SK-N-SH (cell line): ENCODE data around the gene ACIN1.
A peak's percentile ranks its signal among the peaks of the same experiment; 100 is the strongest.

Experiments used
- ELF1 ChIP-seq: IDR thresholded peaks from 2 replicates; pipeline ENCODE4 v1.4.0; 2012
- MEF2A ChIP-seq: IDR thresholded peaks from 2 replicates; pipeline ENCODE4 v1.4.0; 2012; ENCODE audit warnings: low read depth, borderline replicate concordance
- NRF1 ChIP-seq: IDR thresholded peaks from 2 replicates; pipeline ENCODE4 v1.6.1; 2012; ENCODE audit warnings: low read depth, mild to moderate bottlenecking, low read length
- POLR2AphosphoS5 ChIP-seq: IDR thresholded peaks from 2 replicates; pipeline ENCODE4 v1.6.1; 2012; ENCODE audit warnings: low read depth, low read length
- RCOR1 ChIP-seq: fragments of 150-350 bp; IDR thresholded peaks from 2 replicates; pipeline ENCODE4 v1.6.1; 2017; ENCODE audit warnings: antibody characterized with exemption, low read length
- SIN3A ChIP-seq: IDR thresholded peaks from 2 replicates; pipeline ENCODE4 v1.6.1; 2012; ENCODE audit warnings: low read depth, mild to moderate bottlenecking, low read length, moderate library complexity, borderline replicate concordance
- SMC3 ChIP-seq: IDR thresholded peaks from 2 replicates; pipeline ENCODE4 v1.6.1; 2012; ENCODE audit warnings: low read depth, low read length, improper control_type of control experiment
- YY1 ChIP-seq: IDR thresholded peaks from 2 replicates; pipeline ENCODE4 v1.4.0; 2012; ENCODE audit warnings: low read depth, mild to moderate bottlenecking
- TF ChIP-seq, protein P1 (sequence below): fragments of 200-600 bp; sonication (generic); IDR thresholded peaks from 2 replicates; pipeline ENCODE4 v1.6.1; 2017; ENCODE audit warnings: antibody characterized with exemption, mild to moderate bottlenecking, moderate library complexity
- TF ChIP-seq, protein P2 (sequence below): fragments of 150-350 bp; IDR thresholded peaks from 2 replicates; pipeline ENCODE4 v1.6.1; 2017; ENCODE audit warnings: antibody characterized with exemption, low read length, low read depth, borderline replicate concordance
- TF ChIP-seq, protein P3 (sequence below): IDR thresholded peaks from 2 replicates; pipeline ENCODE4 v1.4.0; 2012; ENCODE audit warnings: low read depth

DNA sequence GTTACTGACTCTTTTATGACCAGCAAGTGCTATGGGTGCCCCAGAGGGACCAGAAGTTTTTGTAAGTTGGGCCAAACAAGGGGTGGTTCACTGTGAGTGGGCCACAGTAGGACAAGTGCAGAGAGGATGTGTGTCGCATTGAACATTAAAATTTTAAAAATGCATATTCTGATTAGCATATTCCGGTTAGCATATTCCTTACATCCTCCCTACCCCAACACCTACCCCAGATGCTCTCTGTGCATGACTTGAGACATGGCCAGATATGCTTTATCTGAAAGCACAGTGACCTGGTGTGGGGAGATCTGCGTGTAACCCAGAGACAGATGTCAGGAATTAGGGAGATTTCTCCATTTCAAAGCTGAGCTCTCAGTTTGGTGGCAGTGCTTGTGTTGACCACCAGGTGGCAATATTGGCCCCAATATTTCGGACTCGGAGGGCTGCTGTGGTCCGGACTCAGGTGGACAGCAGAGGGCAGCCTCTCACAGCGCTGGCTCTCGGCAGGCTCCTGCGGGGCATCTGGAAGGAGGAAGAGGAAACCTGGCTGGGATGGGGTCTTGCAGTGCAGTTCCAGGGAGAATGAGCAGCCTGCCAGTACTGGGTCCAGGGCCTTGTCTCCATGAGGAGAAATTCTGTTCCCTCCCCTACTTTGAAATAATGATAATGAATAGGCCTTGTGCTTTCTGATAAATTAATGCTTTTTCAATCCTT, 25.8 kb upstream of the ACIN1 start:
- TF ChIP-seq ELF1: no peak
- TF ChIP-seq, protein P1, sequence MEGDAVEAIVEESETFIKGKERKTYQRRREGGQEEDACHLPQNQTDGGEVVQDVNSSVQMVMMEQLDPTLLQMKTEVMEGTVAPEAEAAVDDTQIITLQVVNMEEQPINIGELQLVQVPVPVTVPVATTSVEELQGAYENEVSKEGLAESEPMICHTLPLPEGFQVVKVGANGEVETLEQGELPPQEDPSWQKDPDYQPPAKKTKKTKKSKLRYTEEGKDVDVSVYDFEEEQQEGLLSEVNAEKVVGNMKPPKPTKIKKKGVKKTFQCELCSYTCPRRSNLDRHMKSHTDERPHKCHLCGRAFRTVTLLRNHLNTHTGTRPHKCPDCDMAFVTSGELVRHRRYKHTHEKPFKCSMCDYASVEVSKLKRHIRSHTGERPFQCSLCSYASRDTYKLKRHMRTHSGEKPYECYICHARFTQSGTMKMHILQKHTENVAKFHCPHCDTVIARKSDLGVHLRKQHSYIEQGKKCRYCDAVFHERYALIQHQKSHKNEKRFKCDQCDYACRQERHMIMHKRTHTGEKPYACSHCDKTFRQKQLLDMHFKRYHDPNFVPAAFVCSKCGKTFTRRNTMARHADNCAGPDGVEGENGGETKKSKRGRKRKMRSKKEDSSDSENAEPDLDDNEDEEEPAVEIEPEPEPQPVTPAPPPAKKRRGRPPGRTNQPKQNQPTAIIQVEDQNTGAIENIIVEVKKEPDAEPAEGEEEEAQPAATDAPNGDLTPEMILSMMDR: peak; percentile 100
- TF ChIP-seq, protein P2, sequence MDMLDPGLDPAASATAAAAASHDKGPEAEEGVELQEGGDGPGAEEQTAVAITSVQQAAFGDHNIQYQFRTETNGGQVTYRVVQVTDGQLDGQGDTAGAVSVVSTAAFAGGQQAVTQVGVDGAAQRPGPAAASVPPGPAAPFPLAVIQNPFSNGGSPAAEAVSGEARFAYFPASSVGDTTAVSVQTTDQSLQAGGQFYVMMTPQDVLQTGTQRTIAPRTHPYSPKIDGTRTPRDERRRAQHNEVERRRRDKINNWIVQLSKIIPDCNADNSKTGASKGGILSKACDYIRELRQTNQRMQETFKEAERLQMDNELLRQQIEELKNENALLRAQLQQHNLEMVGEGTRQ: no peak
- no peak for TF ChIP-seq SIN3A
- TF ChIP-seq NRF1: no peak
- TF ChIP-seq MEF2A: no peak
- TF ChIP-seq YY1: no peak
- TF ChIP-seq SMC3: peak; percentile 100
- no peak for TF ChIP-seq POLR2AphosphoS5
- peak; percentile 40; the same call in 1 of the 2 replicates for TF ChIP-seq RCOR1
- TF ChIP-seq, protein P3, sequence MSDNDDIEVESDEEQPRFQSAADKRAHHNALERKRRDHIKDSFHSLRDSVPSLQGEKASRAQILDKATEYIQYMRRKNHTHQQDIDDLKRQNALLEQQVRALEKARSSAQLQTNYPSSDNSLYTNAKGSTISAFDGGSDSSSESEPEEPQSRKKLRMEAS: no peak
